NCI-H748 treated with DMSO at 0.1 percent for 48 hours (cell line): ENCODE measurements around the gene SALL4.

ENCODE experiments used
- DNase-seq: peaks from one replicate; lab custom pipeline; 2025; lab: John Stamatoyannopoulos, UW

Gene SALL4

GRCh38 chr20:51735728-51736600 lies 66.4 kb downstream of the SALL4 start:
- DNase-seq, result no peak

- DNase-seq, result no peak
Observed at GRCh38 chr20:51734876-51735720, 67.2 kb downstream of the SALL4 start.

DNA sequence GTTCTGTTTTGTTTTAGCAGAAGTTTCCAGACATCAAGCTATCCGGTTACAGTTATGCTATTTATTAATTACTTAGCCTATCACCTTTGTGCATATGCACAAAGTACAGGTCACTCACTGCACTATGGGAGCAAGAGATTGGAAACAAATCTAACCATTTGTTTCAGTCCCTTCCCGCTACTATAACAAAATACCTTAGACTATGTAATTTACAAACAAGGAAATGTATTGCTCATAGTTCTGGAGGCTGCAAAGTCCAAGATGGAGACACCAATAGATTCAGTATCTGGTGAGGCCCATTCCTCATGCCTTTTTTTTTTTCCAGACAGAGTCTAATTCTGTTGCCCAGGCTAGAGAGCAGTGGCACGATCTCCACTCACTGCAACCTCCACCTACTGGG lies 69.3 kb downstream of the SALL4 start:
- DNase-seq, result no peak
